BLaER1 (cell line): ENCODE results near the gene CDH23.

ENCODE experiments used
- H3K27ac ChIP-seq: shearing (Covaris generic); formaldehyde crosslinking; 2 replicates; pipeline ENCODE4 v1.8.1; 2022
- H3K27me3 ChIP-seq: shearing (Covaris generic); formaldehyde crosslinking; 2 replicates; pipeline ENCODE4 v1.8.1; 2022
- H3K36me3 ChIP-seq: shearing (Covaris generic); formaldehyde crosslinking; 2 replicates; pipeline ENCODE4 v1.8.1; 2022
- H3K4me1 ChIP-seq: shearing (Covaris generic); formaldehyde crosslinking; 2 replicates; pipeline ENCODE4 v1.8.1; 2022
- H3K4me2 ChIP-seq: shearing (Covaris generic); formaldehyde crosslinking; 2 replicates; pipeline ENCODE4 v1.8.1; 2022
- H3K4me3 ChIP-seq: shearing (Covaris generic); formaldehyde crosslinking; 2 replicates; pipeline ENCODE4 v1.8.1; 2022
- H3K9ac ChIP-seq: shearing (Covaris generic); formaldehyde crosslinking; 2 replicates; pipeline ENCODE4 v1.8.1; 2022
- H3K9me3 ChIP-seq: shearing (Covaris generic); formaldehyde crosslinking; 2 replicates; pipeline ENCODE4 v1.8.1; 2022
- H4K20me1 ChIP-seq: shearing (Covaris generic); formaldehyde crosslinking; 2 replicates; pipeline ENCODE4 v1.8.1; 2022
- Cebpa-rat ChIP-seq: shearing (Covaris generic); IDR thresholded peaks from 2 replicates; pipeline ENCODE4 v1.8.1; 2022

CDH23 gene

DNA sequence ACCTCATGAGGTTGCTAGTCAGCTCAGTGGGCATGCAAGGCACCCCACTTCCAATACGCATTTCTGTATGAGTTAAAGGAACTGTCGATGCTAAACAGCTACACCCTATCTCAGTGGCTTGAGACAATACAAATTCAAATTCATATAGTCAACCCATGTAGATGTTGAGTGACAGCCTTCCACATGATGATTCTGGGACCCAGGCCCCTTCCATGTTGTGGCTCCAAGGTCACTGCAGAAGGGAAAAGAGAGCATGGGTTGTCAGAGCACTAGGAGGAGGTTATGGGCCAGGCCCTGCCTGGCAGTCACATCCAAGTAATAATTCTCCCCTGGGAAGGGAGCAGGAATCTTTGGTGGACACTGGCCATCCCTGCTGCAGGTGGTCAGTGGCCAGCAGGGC, 294.7 kb downstream of the CDH23 start:
- H4K20me1 ChIP-seq, result no peaks in the 10 kb centered on the region
- no peak overlapping the region for H3K4me2 ChIP-seq
- no peak overlapping the region for H3K4me3 ChIP-seq
- no peaks in the 10 kb centered on the region for H3K9me3 ChIP-seq
- H3K27me3 ChIP-seq, result no peaks in the 10 kb centered on the region
- H3K36me3 ChIP-seq, result no peaks in the 10 kb centered on the region
- TF ChIP-seq Cebpa-rat, result no peak
- H3K27ac ChIP-seq, result no peak overlapping the region
- peaks cover 45% of the 10 kb centered on the region for H3K4me1 ChIP-seq
- no peak overlapping the region for H3K9ac ChIP-seq

DNA sequence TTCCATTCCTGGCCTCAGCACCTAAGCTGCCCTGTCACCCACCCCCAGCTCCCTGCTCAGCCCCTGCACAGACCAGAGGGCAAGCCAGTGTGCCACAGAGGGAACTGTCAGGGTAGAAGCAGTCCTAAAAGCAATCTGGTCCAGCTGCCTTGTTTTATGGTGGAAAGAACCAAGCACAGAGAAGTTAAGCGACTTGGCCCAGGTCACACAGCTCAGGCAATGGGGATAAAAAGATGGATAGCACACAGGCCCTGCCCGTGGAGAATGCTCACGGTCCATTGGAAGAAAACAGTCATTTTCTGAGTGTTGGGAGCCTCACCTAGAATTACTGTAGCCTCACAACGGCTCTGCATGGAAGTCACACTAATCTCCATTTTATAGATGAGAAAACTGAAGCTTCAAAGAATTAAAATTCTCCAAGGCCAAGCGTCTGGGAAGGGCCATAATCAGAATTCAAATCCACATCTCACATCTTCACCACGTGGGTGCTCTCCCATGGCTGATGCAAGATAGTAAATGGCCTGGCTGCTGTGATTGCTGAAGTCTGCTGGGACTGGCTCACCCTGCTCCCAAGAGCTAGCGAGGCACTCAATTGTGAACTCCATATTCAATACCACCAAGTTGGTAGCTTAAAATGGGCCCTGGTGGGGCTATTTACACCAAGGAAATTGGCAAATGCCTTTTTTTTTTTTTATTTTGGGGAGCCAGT, 296.0 kb downstream of the CDH23 start:
- no peak for TF ChIP-seq Cebpa-rat
- no peaks in the 10 kb centered on the region for H3K27me3 ChIP-seq
- no peak overlapping the region for H3K9ac ChIP-seq

DNA sequence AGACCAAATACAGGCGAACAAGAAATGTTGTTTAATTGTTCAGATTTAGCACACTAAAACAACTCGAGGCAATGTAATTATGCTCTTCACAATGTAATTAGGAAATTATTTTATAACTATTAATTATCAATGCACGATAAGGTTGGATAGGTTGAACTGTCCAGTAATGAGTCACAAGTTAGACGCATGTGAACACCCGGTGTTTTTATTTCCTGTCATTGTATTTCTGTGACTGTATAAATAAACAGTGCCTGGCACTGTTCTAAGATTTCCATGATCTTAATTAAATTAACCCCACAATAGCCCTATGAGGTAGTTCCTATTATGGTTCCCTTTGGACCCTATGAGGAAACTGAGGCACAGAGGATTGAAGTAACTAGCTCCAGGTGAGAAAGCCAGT, 296.7 kb downstream of the CDH23 start:
- Histone ChIP-seq H3K4me1 (peaks cover 59% of the 10 kb centered on the region), H3K36me3 (no peaks in the 10 kb centered on the region), H3K4me2 (peak overlapping the region; percentile 69), H3K27me3 (no peaks in the 10 kb centered on the region), H3K9me3 (no peaks in the 10 kb centered on the region), H3K27ac (peak overlapping the region; percentile 49; the same call in 1 of the 2 replicates), H3K9ac (no peak overlapping the region), H4K20me1 (no peaks in the 10 kb centered on the region), H3K4me3 (no peak overlapping the region)
- TF ChIP-seq Cebpa-rat, result no peak

More for the DNA sequence above, 296.0 kb downstream of the CDH23 start:
- Histone ChIP-seq H3K9me3 (no peaks in the 10 kb centered on the region), H3K4me2 (peak overlapping the region; percentile 69; the same call in 1 of the 2 replicates), H3K4me3 (no peak overlapping the region), H4K20me1 (no peaks in the 10 kb centered on the region), H3K27ac (no peak overlapping the region), H3K4me1 (peaks cover 58% of the 10 kb centered on the region), H3K36me3 (no peaks in the 10 kb centered on the region)

DNA sequence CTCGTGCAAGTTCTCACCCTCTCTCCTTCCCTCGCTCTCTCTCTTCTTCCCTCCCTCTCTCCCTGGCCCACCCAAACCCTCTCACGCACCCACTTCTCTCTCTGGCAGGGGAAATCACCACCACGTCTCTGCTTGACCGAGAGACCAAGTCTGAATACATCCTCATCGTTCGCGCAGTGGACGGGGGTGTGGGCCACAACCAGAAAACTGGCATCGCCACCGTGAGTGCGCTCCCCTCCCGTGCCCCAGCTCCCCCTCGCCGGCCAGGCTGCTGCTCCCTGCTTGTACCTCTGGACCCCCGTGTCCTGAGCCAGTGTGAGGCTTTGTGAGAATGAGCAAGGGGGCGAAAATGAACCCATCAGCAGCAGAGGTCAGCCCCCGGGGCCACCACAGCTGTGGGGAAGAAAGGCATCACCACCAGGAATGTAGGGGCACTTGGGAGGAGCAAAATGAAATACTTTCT, 297.4 kb downstream of the CDH23 start:
- TF ChIP-seq Cebpa-rat, result no peak
- Histone ChIP-seq H3K9ac (no peak overlapping the region), H3K27me3 (no peaks in the 10 kb centered on the region), H3K36me3 (no peaks in the 10 kb centered on the region), H3K9me3 (no peaks in the 10 kb centered on the region), H3K4me1 (peaks cover 59% of the 10 kb centered on the region), H3K4me2 (peak overlapping the region; percentile 69), H3K27ac (peak overlapping the region; percentile 49), H3K4me3 (no peak overlapping the region), H4K20me1 (no peaks in the 10 kb centered on the region)

DNA sequence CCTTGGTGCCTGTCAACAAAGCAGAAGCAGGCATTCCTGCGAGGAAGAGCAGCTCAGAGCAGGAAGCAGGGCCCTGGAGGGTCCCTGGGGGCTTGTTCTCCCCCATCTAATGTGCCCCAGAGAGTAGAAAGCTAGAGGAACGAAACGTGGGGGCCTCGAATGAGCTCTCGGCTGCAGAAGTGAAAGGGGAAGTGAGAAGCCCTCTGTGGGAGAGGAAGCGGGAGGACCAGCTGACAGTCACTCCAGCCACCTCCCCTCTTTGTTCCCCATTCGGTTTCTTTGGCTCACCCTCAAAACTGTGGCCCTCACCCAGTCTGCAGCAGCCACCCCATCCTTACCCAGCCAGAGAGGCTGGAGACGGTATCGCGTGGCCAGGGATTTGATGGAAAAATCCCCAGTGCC, 297.8 kb downstream of the CDH23 start:
- H3K27me3 ChIP-seq, result no peaks in the 10 kb centered on the region
- H3K4me1 ChIP-seq, result peaks cover 54% of the 10 kb centered on the region
- peak overlapping the region; percentile 49 for H3K27ac ChIP-seq
- H4K20me1 ChIP-seq, result no peaks in the 10 kb centered on the region
- H3K4me2 ChIP-seq, result peak overlapping the region; percentile 69
- no peak for TF ChIP-seq Cebpa-rat
- no peak overlapping the region for H3K9ac ChIP-seq
- no peaks in the 10 kb centered on the region for H3K9me3 ChIP-seq
- H3K4me3 ChIP-seq, result no peak overlapping the region
- H3K36me3 ChIP-seq, result no peaks in the 10 kb centered on the region

DNA sequence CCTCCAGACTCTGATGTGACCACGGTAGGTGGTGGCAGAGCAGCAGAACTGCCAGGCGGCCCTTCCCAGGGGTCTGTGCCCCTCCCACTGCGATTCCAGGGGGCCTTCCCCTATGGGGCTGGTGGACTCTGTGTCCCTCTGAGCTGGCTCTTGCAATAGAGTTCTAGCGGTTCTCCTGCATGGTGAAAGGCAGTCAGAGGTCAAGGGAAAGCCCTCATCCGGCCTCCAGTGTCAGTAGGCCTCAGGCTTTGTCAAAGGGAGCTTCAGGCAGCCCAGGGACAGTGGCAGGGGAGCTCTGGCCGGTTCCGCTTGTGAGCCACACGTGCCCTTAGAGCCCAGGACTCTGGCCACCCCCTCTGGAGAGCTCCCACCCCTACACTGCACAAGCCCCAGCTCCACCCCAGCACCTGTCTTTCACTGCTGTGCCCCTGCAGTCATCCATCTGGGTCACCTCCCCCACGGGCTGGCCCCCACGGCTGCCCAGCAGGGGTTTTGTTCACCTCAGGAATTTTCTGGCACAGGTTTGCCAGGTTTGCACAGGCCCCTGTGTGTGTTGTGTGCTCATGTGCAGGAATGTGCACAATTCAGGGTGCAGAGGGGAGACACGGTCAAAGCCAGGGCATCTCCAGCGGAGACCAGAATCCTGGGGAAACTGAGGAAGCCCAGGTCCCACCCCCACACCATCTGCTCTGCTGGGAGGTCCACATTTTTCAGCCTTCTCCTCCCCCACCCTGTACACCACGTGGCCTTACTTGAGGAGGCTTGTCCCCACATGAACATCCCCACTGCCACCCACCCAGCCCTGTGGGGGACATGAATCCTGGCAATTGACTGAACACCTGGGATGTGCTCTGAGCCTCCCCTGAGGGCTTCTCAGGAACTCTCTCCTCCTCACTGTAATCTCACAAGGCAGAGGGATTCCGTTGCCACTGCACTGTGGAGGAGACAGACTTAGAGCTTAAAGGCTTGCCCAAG, 299.1 kb downstream of the CDH23 start:
- no peak overlapping the region for H3K4me3 ChIP-seq
- peak overlapping the region; percentile 69 for H3K4me2 ChIP-seq
- no peak for TF ChIP-seq Cebpa-rat
- no peaks in the 10 kb centered on the region for H3K9me3 ChIP-seq
- peak overlapping the region; percentile 20; the same call in 1 of the 2 replicates for H3K27ac ChIP-seq
- no peaks in the 10 kb centered on the region for H3K27me3 ChIP-seq
- H4K20me1 ChIP-seq, result no peaks in the 10 kb centered on the region
- no peak overlapping the region for H3K9ac ChIP-seq
- H3K4me1 ChIP-seq, result peaks cover 58% of the 10 kb centered on the region
- H3K36me3 ChIP-seq, result no peaks in the 10 kb centered on the region

DNA sequence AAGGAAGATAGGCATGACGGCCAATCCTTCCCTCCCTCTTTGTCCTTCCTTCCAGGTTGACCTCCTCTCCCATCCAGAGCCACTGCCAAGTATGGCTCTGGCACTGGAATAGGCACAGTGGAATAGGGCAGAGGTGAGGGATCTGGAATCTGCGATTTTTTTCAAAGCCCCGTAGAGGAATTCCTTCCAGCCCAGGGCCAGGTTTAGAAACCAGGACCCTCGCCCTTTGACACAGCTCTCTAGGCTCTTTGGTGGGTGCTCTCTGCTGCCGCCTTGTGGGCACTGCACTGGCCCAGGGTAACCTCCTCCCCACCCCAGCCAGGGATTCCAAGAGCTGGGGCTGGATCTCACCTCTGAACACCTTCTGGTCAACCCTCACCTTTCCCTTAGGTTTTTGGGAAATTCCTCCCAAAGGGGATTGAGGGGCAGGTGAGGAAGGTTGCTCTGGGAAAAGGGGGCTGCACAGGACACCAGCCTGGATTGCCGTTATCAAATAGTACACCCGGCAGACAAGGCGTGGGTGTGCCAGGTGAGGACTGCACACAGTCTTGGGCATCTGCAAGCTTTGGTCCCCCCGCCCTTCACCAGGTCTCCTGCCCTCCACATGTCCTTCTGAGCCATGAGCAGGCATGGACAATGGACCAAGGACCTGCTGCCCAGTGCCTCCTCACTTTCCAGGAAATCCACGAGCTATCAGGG, 300.1 kb downstream of the CDH23 start:
- no peak for TF ChIP-seq Cebpa-rat
- Histone ChIP-seq H3K4me3 (no peak overlapping the region), H3K9me3 (no peaks in the 10 kb centered on the region), H3K4me2 (peak overlapping the region; percentile 69), H3K4me1 (peaks cover 59% of the 10 kb centered on the region), H3K27me3 (no peaks in the 10 kb centered on the region), H4K20me1 (no peaks in the 10 kb centered on the region), H3K36me3 (no peaks in the 10 kb centered on the region), H3K9ac (no peak overlapping the region), H3K27ac (no peak overlapping the region)

DNA sequence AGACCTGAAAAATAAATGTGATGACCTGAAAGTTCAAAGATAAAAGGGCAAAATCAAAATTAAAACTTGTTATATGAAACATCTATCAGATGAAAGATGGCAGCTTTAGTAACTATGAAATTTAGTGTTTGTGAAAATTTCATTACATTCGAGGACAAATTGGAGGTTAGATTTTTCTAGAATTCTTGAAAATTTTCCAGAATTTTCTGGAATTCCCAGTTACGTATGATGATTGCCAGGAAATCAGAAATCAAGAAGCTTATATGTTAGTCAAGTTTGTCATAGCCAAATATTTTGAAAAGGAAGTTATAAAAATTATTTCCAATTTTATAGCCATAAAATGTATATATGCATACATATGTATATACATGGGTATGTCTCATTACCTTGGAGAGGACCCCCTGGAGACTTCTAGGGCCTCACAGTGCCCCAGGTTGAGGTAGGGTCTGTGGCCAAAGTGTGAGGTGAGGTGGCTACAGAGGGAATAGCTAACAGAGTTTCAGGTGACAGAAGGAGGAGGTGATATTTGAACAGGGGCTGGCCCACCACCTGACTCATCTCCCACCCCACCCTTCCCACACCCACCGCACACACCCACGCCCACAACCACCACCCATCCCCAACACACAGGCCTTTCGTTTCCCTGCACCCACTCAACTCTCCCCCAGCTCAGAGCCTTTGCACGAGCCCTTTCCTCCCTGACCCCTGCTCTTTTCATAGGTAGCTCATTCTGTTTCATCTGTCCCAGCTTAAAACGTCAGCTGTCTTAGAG, 301.4 kb downstream of the CDH23 start:
- Histone ChIP-seq H3K4me2 (no peak overlapping the region), H3K27me3 (no peaks in the 10 kb centered on the region), H3K9me3 (no peaks in the 10 kb centered on the region), H3K4me3 (no peak overlapping the region), H3K4me1 (peaks cover 53% of the 10 kb centered on the region), H3K36me3 (no peaks in the 10 kb centered on the region), H3K27ac (no peak overlapping the region), H3K9ac (no peak overlapping the region), H4K20me1 (no peaks in the 10 kb centered on the region)
- TF ChIP-seq Cebpa-rat, result no peak

DNA sequence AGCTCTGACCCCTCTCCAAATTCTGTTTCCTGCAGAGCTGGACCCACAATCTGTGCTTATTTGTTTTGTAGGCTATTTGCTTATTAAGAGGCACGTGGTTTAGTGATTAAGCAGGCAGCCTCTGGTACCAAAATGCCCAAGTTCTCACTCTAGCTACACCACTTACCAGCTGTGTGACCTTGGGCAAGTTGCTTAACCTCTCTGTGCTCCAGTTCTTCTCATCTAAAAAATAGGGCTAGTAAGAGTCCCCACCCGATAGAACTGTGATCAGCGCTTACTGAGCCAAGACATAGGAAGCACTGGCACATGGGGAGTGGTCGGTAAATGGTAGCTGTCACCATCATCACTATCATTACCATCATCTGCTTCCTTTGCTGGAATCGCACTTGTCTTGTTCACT, 302.0 kb downstream of the CDH23 start:
- Histone ChIP-seq H3K27ac (no peak overlapping the region), H3K36me3 (no peaks in the 10 kb centered on the region), H3K4me2 (no peak overlapping the region), H3K9me3 (no peaks in the 10 kb centered on the region), H3K4me1 (peaks cover 47% of the 10 kb centered on the region), H3K4me3 (no peak overlapping the region), H3K27me3 (no peaks in the 10 kb centered on the region), H4K20me1 (no peaks in the 10 kb centered on the region), H3K9ac (no peak overlapping the region)
- no peak for TF ChIP-seq Cebpa-rat
